Measurements from ENCODE around the gene TEX12.
"Not testable (repeated sequence)": the region's sequence is repeated elsewhere in the genome, so short reads cannot be mapped to it uniquely, and the experiment has no call there.

The TEX12 gene, protein sequence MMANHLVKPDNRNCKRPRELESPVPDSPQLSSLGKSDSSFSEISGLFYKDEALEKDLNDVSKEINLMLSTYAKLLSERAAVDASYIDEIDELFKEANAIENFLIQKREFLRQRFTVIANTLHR

GRCh38 chr11:112167145-112167544 is at the start of gene TEX12:
Gene TEX12, plus strand, starts transcription at chr11:112167372. Its CDS starts 1,897 bp downstream, at chr11:112169269.
- DNase-seq (ENCODE audit: low read depth in 2 of 2) = no peak

- DNase-seq (ENCODE audit: low read depth in 2 of 2) = no peak
Measured at GRCh38 chr11:112118176-112118575, 49.0 kb upstream of the TEX12 start.

- no peak for DNase-seq (ENCODE audit: low read depth in 2 of 2)
Measured at GRCh38 chr11:112121981-112122615, 45.1 kb upstream of the TEX12 start.

GRCh38 chr11:112123129-112123528 is 44.0 kb upstream of the TEX12 start:
- no peak for DNase-seq (ENCODE audit: low read depth in 2 of 2)

DNA sequence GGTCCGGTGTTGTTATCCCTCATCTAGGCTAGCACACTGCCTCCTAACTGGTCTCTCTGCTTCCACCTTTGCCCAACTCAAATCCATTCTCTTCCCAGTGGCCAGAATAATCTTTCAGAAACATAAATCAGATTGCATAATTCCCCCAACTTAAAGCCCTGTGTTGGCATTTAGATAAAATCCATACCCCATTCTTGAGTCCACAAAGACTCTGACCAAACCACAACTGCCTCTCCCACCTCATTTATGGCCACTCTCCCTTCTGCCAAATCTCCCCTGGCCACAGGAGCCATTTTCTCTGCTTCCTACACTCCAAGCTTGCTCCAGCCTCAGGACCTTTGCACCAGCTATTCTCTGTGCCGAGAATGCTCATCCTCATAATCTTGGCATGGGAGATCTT is 40.1 kb upstream of the TEX12 start:
- no peak for DNase-seq (ENCODE audit: low read depth in 2 of 2)

DNA sequence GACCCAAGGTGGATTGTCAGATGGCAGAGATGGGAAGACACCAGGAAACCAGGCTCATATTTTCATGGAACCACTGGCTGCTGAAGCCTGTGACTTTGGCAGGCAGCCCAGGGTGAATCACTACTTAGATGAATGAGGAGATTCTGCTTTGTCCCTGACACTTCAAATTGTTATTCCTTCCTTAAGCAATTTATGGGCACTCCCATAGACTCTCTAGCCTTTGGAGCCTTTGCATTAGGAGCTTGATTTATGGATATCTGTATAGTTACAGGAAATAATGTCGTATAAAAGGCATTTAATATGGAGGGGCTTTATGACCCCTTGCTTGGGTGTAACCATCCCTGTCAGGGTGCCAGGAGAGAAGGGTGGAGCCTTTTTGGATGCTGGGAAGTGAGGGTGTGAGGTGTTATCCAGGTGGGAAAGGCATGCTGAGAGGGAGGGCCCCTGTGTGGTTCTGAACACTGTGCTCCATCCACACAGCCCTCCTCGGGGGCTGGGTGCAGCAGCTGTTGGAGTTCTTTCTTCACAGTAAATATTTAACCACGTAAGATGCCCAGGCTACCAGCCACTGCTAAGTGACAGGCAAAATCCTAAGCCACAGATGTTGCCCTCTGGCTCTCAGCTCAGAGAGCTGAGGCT is 38.6 kb upstream of the TEX12 start:
- no peak for DNase-seq (ENCODE audit: low read depth in 2 of 2)

- no peak for DNase-seq (ENCODE audit: low read depth in 2 of 2)
Measured at GRCh38 chr11:112129656-112130055, 37.5 kb upstream of the TEX12 start.

- no peak for DNase-seq (ENCODE audit: low read depth in 2 of 2)
Measured at GRCh38 chr11:112132737-112133136, 34.4 kb upstream of the TEX12 start.

DNA sequence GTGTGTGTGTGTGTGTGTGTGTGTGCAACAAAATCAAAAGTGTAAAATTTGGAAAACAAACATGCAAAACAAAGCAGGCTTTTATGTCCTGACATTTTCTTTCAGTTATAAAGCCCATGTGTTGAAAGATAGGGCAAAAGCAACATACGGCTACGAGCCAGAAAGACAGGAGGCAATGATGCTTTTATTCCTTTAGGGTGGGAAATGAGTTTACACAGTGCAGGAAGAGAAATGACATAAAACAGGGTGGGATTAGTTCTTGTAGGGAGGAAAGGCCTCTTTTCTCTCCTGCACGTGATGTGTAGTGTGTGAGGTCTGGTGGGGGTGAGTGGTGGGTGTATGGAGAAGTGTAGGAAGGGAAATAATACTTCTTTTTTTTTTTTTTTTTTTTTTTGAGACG is 32.7 kb upstream of the TEX12 start:
- DNase-seq (ENCODE audit: low read depth in 2 of 2) = no peak

DNA sequence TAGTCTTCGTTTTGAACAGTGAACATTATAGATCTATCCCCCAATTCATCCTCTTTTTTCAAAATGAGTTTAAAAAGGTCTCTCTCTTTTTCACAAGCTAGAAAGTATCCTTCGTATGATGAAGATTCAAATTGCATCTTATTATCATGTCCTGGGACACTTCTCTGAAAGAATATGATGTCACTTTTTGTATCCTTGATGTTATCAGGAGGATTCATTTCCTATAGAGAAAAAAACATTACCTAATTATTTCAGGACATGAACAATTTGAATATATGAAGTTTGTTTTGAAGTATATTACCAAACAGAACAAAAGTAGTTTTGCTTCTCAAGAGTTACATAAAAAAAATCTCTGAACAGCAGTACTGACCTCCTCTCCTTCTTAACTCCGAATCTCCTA is 23.6 kb upstream of the TEX12 start:
- no peak for DNase-seq (ENCODE audit: low read depth in 2 of 2)

- DNase-seq (ENCODE audit: low read depth in 2 of 2) = no peak
Measured at GRCh38 chr11:112150517-112150916, 16.7 kb upstream of the TEX12 start.

DNA sequence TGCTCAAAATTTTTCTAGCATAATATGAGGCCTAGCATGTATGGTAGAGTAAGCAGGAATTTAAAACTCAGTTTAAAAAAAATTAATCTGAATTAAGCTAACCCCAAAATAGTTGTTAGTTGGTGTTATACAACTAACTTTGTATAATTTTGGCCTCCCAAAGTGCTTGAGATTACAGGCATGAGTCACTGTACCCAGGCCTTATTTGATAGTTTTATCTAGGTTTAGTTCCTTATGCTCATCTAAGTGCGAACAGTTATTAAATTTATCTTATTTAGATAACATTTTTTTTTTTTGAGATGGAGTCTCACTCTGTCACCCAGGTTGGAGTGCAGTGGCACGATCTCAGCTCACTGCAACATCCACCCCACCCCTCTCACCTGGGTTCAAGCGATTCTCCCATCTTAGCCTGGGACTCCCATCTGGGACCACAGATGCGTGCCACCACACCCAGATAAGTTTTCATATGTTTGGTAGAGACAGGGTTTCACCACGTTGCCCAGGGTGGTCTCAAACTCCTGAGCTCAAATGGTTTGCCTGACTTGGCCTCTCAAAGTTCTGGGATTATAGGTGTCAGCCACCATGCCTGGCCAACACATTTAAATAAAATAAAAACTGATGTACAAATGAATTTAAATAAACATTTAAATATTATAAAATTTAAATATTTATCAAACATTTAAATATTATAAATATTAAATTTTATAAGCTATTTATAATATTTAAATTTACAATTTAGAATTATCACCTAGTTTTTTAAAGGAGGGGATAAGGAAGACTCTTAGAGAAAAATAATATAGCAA is 10.8 kb upstream of the TEX12 start:
- DNase-seq (ENCODE audit: low read depth in 2 of 2) = no peak

DNA sequence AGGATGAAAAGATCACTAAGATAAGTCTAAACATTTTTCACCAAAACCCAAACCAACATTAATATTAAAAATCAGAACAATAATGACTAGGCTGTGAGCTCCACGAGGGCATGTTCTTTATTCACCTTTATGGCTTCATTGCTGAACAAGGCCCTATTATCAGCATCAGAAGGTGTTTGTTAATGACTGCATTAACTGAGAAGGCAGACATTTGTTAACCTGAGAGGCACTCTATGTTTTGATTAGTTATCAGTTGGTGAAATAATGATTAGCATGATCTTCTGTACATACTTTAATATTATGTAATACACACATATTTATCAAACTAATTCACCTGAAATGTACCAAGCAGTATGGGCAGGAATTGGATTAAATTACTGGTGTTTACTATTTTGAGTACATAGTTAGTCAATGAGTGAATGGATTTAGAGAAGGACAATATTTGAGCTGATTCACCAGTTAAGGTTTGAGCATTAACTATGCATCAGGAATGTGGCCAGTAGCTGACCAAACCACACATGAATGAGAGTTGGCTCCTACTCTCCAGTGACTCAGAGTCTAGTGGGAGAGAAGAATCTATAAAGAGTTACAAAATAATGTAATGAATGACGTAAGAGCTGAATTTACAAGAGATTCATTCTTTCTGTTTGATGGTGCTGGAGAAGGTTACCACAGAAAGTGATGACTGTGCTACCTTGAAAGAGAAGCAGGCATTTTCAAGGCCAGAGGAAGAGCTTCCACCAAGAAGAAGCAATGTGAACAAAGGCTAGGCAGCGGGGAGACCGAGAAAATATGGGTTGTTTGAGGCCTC is 10.0 kb upstream of the TEX12 start:
- no peak for DNase-seq (ENCODE audit: low read depth in 2 of 2)

DNA sequence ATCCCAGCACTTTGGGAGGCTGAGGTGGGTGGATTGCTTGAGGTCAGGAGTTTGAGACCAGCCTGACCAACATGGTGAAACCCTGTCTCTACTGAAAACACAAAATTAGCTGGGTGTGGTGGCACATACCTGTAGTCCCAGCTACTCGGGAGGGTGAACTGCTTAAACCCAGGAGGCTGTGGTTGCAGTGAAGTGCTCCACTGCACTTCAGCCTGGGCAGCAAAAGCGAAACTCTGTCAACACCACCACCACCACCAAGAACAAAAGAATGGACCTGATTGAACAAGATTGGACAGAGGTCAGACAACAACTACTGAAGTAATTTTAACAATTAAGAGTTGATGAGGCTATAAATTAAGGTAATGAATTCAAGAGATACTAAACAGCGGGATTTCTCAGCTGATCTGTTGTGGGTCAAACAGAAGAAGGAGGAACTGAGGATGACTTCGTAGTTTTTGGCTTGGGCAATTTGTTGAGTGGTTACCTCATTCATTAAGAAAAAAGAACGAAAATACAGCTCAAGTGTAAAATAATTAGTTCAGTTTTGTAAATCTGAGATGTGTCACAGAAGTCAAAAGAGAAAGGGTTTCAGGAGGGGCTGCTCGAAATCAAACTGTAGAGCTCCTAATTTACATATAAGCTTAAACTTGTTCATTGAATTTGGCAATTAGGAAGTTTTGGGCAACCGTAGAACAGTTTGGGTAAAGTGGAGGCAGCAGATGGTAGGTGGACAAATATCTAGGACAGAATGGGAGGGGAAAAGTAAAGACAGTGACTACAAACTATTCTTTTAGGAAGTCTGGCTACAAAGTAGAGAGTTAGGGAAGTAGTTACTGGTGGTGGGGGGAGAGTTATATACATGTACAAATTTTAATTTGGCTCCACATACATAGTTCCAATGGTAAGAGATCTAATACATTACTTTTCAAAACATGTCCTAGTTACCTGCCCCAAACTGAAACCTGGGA is 7.8 kb upstream of the TEX12 start:
- no peak for DNase-seq (ENCODE audit: low read depth in 2 of 2)

DNA sequence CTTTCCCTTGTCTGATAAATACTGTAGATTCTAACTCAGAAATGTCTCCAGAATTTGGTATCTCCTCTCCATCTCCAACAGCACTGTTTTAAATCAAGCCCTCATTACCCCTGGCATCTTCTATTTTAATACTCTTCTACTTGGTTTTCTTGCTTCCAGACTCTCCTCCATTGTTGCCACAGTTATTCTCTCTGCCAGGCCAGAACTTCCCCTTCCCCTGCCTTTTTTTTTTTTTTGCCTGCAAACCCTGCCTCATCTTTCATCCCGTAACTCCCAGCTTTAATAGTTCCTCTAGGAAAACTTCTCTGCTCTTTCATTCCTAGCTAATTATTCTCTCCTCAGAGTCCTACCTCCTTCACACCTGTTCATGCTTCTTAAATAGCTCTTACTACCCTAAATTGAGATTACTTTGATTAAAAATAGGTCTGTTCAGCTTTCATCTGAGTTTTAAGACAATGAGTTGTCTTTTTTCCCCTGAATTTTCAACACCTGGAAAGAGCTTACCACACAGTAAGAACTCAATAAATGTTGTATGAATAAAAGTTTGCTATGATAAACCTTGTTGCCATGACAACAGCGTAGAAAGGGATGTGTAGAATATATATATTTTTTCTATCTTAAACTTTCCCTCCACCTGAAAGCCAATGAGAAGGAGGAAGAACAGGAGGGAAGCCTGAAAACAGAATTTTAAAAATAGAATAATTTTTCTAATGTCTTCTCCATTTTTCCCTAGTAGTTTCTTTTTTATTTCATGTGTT is 6.9 kb upstream of the TEX12 start:
- DNase-seq (ENCODE audit: low read depth in 2 of 2) = no peak

- no peak for DNase-seq (ENCODE audit: low read depth in 2 of 2)
Measured at GRCh38 chr11:112161012-112161411, 6.2 kb upstream of the TEX12 start.

DNA sequence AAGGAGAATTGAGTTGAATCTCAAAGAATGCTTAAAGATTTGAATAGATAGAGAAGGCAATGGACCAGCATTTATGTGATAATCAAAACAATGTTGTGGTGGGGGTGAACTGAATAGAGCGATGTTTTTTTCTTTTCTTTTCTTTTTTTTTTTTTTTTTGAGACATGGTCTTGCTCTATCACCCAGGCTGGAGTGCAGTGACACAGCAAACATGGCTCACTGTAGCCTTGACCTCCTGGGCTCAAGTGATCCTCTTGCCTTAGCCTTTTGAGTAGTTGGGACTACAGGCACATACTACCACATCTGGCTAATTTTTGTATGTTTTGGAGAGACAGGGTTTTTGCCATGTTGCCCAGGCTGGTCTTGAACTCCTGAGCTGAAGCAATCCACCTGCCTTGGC is 5.0 kb upstream of the TEX12 start:
- DNase-seq (ENCODE audit: low read depth in 2 of 2) = not testable (repeated sequence)

DNA sequence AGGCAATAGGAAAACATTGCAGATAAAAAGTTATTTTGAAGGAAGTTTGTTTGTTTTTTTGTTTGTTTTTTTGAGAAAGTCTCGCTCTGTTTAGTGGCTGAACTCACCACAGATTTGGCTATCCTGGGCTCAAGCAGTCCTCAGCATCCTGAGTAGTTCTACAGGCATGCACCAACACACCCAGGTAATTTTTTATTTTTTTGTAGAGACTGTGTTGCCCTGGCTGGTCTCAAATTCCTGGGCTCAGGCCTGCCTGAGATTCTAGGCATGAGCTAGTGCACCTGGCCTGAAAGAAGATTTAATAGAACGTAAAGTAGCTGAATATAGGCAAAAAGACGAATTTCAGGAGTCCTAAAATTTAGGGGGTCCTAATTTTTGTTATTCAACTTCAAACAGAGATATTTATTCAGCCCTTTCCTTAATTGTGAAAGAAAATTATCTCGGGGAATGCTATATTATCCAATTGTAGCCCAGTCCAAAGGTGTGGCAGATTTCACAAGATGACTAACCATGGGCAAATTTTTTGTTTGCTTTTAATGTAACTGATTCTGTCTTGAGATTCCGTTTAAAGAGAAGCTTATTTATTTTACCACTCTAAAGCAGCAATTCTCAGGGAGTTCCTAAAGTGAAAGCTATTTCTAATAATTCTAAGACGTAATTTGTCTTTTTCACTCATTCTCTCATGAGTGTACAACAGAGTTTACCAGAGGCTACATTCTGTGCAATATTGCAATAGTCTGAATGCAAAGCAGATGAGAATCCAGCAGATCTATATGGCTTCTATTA is 4.2 kb upstream of the TEX12 start:
- no peak for DNase-seq (ENCODE audit: low read depth in 2 of 2)

Measured in stimulated activated CD4-positive, alpha-beta T cell treated with anti-CD3 and anti-CD28 coated beads, Interleukin-4, amount 100 ng/mL, for 48 hours (primary cell).